IMR-90 (cell line): ENCODE data around the gene MRPL57. TPM values are rescaled to one million over a fixed set of nuclear protein-coding genes. Genes with fewer than 3 reads are reported as not detected.

Experiments used
- ATAC-seq: fragments of 200-7000 bp; cut with Tn5 transposase; 2 replicates; pipeline ENCODE4 v1.9.1; 2020; ENCODE audit warnings: low read depth, mild to moderate bottlenecking, moderate library complexity
- BruUV-seq: library from RNA; stranded (reverse); fragments of 400-500 nt; replicated peaks from 2 replicates; lab custom pipeline; 2021; lab: Mats Ljungman, UMichigan
- CTCF ChIA-PET: fragments of 300-600 bp; formaldehyde crosslinking; extraction: SDS; loops from one replicate; lab custom pipeline; 2021; ENCODE audit warnings: antibody characterized with exemption; lab: Yijun Ruan, JAX
- POLR2A ChIA-PET: fragments of 300-600 bp; sonication (Branson Sonifier 250); formaldehyde crosslinking; loops from one replicate; lab custom pipeline; 2022; ENCODE audit warnings: antibody characterized with exemption; ENCODE audit not compliant: unreplicated experiment; lab: Charles Lee
- DNase-seq: peaks from one replicate; pipeline ENCODE4 v3.0.0; 2013
- H2AFZ ChIP-seq: replicated peaks from 2 replicates; pipeline ENCODE3; 2013; ENCODE audit warnings: low read length, mild to moderate bottlenecking; ENCODE audit not compliant: poor library complexity
- H2AK5ac ChIP-seq: 2 replicates; pipeline ENCODE4 v1.6.1; 2013; ENCODE audit warnings: low read depth, low read length, inconsistent platforms
- H2AK9ac ChIP-seq: replicated peaks from 2 replicates; pipeline ENCODE3; 2013; ENCODE audit warnings: mild to moderate bottlenecking, low read depth, low read length, moderate library complexity; ENCODE audit not compliant: poor library complexity
- H2BK120ac ChIP-seq: 2 replicates; pipeline ENCODE4 v1.6.1; 2013; ENCODE audit warnings: low read depth, low read length, inconsistent platforms
- H2BK15ac ChIP-seq: 3 replicates; pipeline ENCODE4 v1.6.1; 2013; ENCODE audit warnings: low read depth, low read length, inconsistent platforms
- H2BK20ac ChIP-seq: 2 replicates; pipeline ENCODE4 v1.6.1; 2013; ENCODE audit warnings: low read depth, mild to moderate bottlenecking, inconsistent platforms, low read length, moderate library complexity
- H2BK5ac ChIP-seq: 2 replicates; pipeline ENCODE4 v1.6.1; 2013; ENCODE audit warnings: mild to moderate bottlenecking, low read depth, low read length, inconsistent platforms; ENCODE audit not compliant: poor library complexity, severe bottlenecking
- H3K14ac ChIP-seq: replicated peaks from 2 replicates; pipeline ENCODE4 v1.6.1; 2013; ENCODE audit warnings: low read depth, low read length, inconsistent platforms
- H3K18ac ChIP-seq: 2 replicates; pipeline ENCODE4 v1.6.1; 2013; ENCODE audit warnings: low read depth, low read length, control low read depth
- H3K23ac ChIP-seq: 2 replicates; pipeline ENCODE4 v1.6.1; 2013; ENCODE audit warnings: low read depth, low read length, inconsistent platforms
- H3K27ac ChIP-seq: 2 replicates; pipeline ENCODE4 v1.5.1; 2013; ENCODE audit warnings: mild to moderate bottlenecking, control low read depth, low read length; ENCODE audit not compliant: insufficient read depth
- H3K27me3 ChIP-seq: 2 replicates; pipeline ENCODE4 v1.6.1; 2013; ENCODE audit warnings: low read length; ENCODE audit not compliant: control insufficient read depth, insufficient read depth
- H3K36me3 ChIP-seq: 2 replicates; pipeline ENCODE4 v1.6.1; 2013; ENCODE audit warnings: low read length, mixed read lengths; ENCODE audit not compliant: control insufficient read depth, insufficient read depth
- H3K4ac ChIP-seq: 2 replicates; pipeline ENCODE4 v1.6.1; 2013; ENCODE audit warnings: low read depth, low read length, inconsistent platforms
- H3K4me1 ChIP-seq: 2 replicates; pipeline ENCODE4 v1.6.1; 2013; ENCODE audit warnings: low read length, mixed read lengths; ENCODE audit not compliant: control insufficient read depth, insufficient read depth
- H3K4me2 ChIP-seq: 2 replicates; pipeline ENCODE4 v1.6.1; 2013; ENCODE audit warnings: low read depth, mild to moderate bottlenecking, control low read depth, low read length, moderate library complexity
- H3K4me3 ChIP-seq: 2 replicates; pipeline ENCODE4 v1.5.1; 2013; ENCODE audit warnings: low read depth, mild to moderate bottlenecking, control low read depth, low read length, moderate library complexity; ENCODE audit not compliant: insufficient read depth
- H3K56ac ChIP-seq: 2 replicates; pipeline ENCODE4 v1.6.1; 2013; ENCODE audit warnings: low read length, inconsistent platforms; ENCODE audit not compliant: insufficient read depth; ENCODE audit errors: extremely low read depth
- H3K79me1 ChIP-seq, 2 experiments: 2 replicates each; pipeline ENCODE4 v1.6.1; 2013; ENCODE audit warnings: low read length in 2 of 2, inconsistent platforms in 1 of 2, low read depth in 1 of 2
- H3K9ac ChIP-seq: 2 replicates; pipeline ENCODE4 v1.6.1; 2013; ENCODE audit warnings: low read depth, low read length, control low read depth
- H3K9me1 ChIP-seq: 2 replicates; pipeline ENCODE4 v1.6.1; 2013; ENCODE audit warnings: low read length, inconsistent platforms; ENCODE audit not compliant: insufficient read depth
- H3K9me3 ChIP-seq: 2 replicates; pipeline ENCODE4 v1.6.1; 2013; ENCODE audit warnings: low read length; ENCODE audit not compliant: control insufficient read depth, insufficient read depth
- H4K20me1 ChIP-seq: 2 replicates; pipeline ENCODE4 v1.6.1; 2013; ENCODE audit warnings: low read length, inconsistent platforms; ENCODE audit not compliant: insufficient read depth
- H4K5ac ChIP-seq: 2 replicates; pipeline ENCODE4 v1.6.1; 2013; ENCODE audit warnings: mild to moderate bottlenecking, low read depth, low read length, control low read depth
- H4K8ac ChIP-seq, 2 experiments: 2 replicates each; pipeline ENCODE4 v1.6.1; 2013; ENCODE audit warnings: low read depth in 2 of 2, low read length in 2 of 2, control low read depth in 1 of 2, inconsistent platforms in 1 of 2
- H4K91ac ChIP-seq: 2 replicates; pipeline ENCODE4 v1.6.1; 2013; ENCODE audit warnings: low read depth, low read length, inconsistent platforms; ENCODE audit not compliant: insufficient read depth
- BHLHE40 ChIP-seq: fragments of 150-350 bp; IDR thresholded peaks from 2 replicates; pipeline ENCODE4 v1.6.1; 2016; ENCODE audit warnings: mild to moderate bottlenecking, low read depth, low read length
- CEBPB ChIP-seq: IDR thresholded peaks from 2 replicates; pipeline ENCODE4 v1.6.1; 2012; ENCODE audit warnings: low read depth, low read length, improper control_type of control experiment
- CHD1 ChIP-seq: IDR thresholded peaks from 2 replicates; pipeline ENCODE4 v1.6.1; 2012; ENCODE audit warnings: low read depth, low read length, improper control_type of control experiment
- CTCF ChIP-seq: conservative IDR thresholded peaks from 2 replicates; pipeline ENCODE4 v1.5.1; 2012; ENCODE audit warnings: mild to moderate bottlenecking, low read depth, low read length, improper control_type of control experiment
- ELK1 ChIP-seq: fragments of 150-350 bp; IDR thresholded peaks from 2 replicates; pipeline ENCODE4 v1.6.1; 2016; ENCODE audit warnings: low read depth, mild to moderate bottlenecking, low read length, moderate library complexity, borderline replicate concordance
- FOS ChIP-seq: fragments of 150-350 bp; IDR thresholded peaks from 2 replicates; pipeline ENCODE4 v1.6.1; 2016; ENCODE audit warnings: low read depth, low read length
- MAFK ChIP-seq: IDR thresholded peaks from 2 replicates; pipeline ENCODE4 v1.6.1; 2012; ENCODE audit warnings: low read depth, low read length, improper control_type of control experiment
- MAZ ChIP-seq: IDR thresholded peaks from 2 replicates; pipeline ENCODE4 v1.6.1; 2012; ENCODE audit warnings: low read depth, mild to moderate bottlenecking, low read length, improper control_type of control experiment, moderate library complexity, borderline replicate concordance
- MXI1 ChIP-seq: IDR thresholded peaks from 2 replicates; pipeline ENCODE4 v1.6.1; 2012; ENCODE audit warnings: low read depth, mild to moderate bottlenecking, low read length, moderate library complexity, borderline replicate concordance
- NFE2L2 ChIP-seq: fragments of 150-350 bp; IDR thresholded peaks from 2 replicates; pipeline ENCODE4 v1.6.1; 2016; ENCODE audit warnings: low read depth, mild to moderate bottlenecking, low read length
- POLR2A ChIP-seq: IDR thresholded peaks from 2 replicates; pipeline ENCODE4 v1.6.1; 2012; ENCODE audit warnings: mild to moderate bottlenecking, low read depth, low read length
- RAD21 ChIP-seq: IDR thresholded peaks from 2 replicates; pipeline ENCODE4 v1.6.1; 2012; ENCODE audit warnings: low read length, improper control_type of control experiment
- RCOR1 ChIP-seq: IDR thresholded peaks from 2 replicates; pipeline ENCODE4 v1.6.1; 2012; ENCODE audit warnings: mild to moderate bottlenecking, low read length, improper control_type of control experiment; ENCODE audit not compliant: insufficient replicate concordance
- RFX5 ChIP-seq: IDR thresholded peaks from 2 replicates; pipeline ENCODE4 v1.8.0; 2012; ENCODE audit warnings: low read depth, mild to moderate bottlenecking, low read length, moderate library complexity
- SMC3 ChIP-seq: fragments of 150-350 bp; IDR thresholded peaks from 2 replicates; pipeline ENCODE4 v1.6.1; 2016; ENCODE audit warnings: low read depth, mild to moderate bottlenecking, antibody characterized with exemption, low read length, moderate library complexity
- USF2 ChIP-seq: fragments of 150-350 bp; IDR thresholded peaks from 2 replicates; pipeline ENCODE4 v1.6.1; 2017; ENCODE audit warnings: mild to moderate bottlenecking, antibody characterized with exemption, low read length, low read depth
- WGBS, 2 experiments: methylation state at CpG; one replicate each; pipeline versions ENCODE4 v1.1.5 to v1.1.7; 2013; ENCODE audit warnings: missing lambda C conversion rate in 2 of 2; ENCODE audit not compliant: insufficient read length in 1 of 2; ENCODE audit errors: extremely low coverage in 2 of 2; 5-methylcytosine and 5-hydroxymethylcytosine counted together
- dilution Hi-C: fragments of 300-500 bp; cut with HindIII; formaldehyde crosslinking; loops from one replicate; pipeline ENCODE4 v1.14.3; 2018; ENCODE audit warnings: low sequenced_read_pairs; ENCODE audit not compliant: unreplicated experiment
- in situ Hi-C: fragments of 300-500 bp; cut with MboI; formaldehyde crosslinking; loops from 3 replicates; pipeline ENCODE4 v1.14.3; 2019; ENCODE audit warnings: low sequenced_read_pairs, inconsistent platforms, mixed read lengths
- intact Hi-C: fragments of 100-400 bp; cut with micrococcal nuclease; formaldehyde crosslinking; loops from 2 replicates; pipeline ENCODE4 v1.10.0; 2022
- polyA plus RNA-seq, 3 experiments: library from polyadenylated mRNA; depleted of rRNA; stranded (reverse); fragments of >200 nt; gene quantifications; 2 replicates each; pipeline ENCODE4 v1.2.3, GENCODE V29; 2012; ENCODE audit warnings: low replicate concordance in 1 of 3
- total RNA-seq: library from RNA; depleted of rRNA; stranded (reverse); fragments of >200 nt; gene quantifications from 2 replicates; pipeline ENCODE4 v1.2.3, GENCODE V29; 2012

MRPL57 gene
- total and polyA plus RNA-seq, 2 of the 4 experiments (the other 2 are of a cell fraction), result 7.0 to 8.0 TPM

GRCh38 chr13:21139374-21139773 is 37.1 kb upstream of the MRPL57 start:
- 0 out of 2 replicates have a peak overlapping the region, but pooled peaks have one; percentile 44 for H4K91ac ChIP-seq
- ChIA-PET CTCF (no interaction called here), POLR2A (no interaction called here)
- no peaks in the 10 kb centered on the region for H3K9me3 ChIP-seq
- no peaks in the 10 kb centered on the region; the same call in 1 of the 2 replicates for H3K9me1 ChIP-seq
- no peak overlapping the region for H2BK15ac ChIP-seq
- H3K9ac ChIP-seq, result no peak overlapping the region
- in situ Hi-C loops (no loop called here), dilution Hi-C loops (no loop called here), intact Hi-C loops (no loop called here)
- no peak overlapping the region; the same call in 1 of the 2 replicates for H2AK5ac ChIP-seq
- H3K56ac ChIP-seq, result no peak overlapping the region
- H4K5ac ChIP-seq, result peak overlapping the region; percentile 71; the same call in 1 of the 2 replicates
- H3K79me1 ChIP-seq, result peaks cover 7 to 31% of the 10 kb centered on the region in 2 experiments; a peak in 3 of 4 replicates
- H3K4me2 ChIP-seq, result no peak overlapping the region; the same call in 1 of the 2 replicates
- H2AK9ac ChIP-seq, result no peak overlapping the region
- H3K4me3 ChIP-seq, result no peak overlapping the region
- TF ChIP-seq USF2 (no peak), SMC3 (no peak), MAFK (no peak), MAZ (no peak), CEBPB (no peak), POLR2A (no peak), RCOR1 (no peak), ELK1 (no peak), RFX5 (no peak), MXI1 (no peak), BHLHE40 (no peak), FOS (no peak), CHD1 (no peak), RAD21 (no peak), CTCF (no peak), NFE2L2 (no peak)
- peak overlapping the region; percentile 84 to 94 for H4K8ac ChIP-seq
- H3K27me3 ChIP-seq, result no peaks in the 10 kb centered on the region
- peaks cover 6% of the 10 kb centered on the region for H3K36me3 ChIP-seq
- ATAC-seq, result no peak
- WGBS, 2 experiments, result 100% methylated on average over 3 of the region's 12 CpGs; no CpG with 5 or more reads in 1 of the 2 experiments
- no peak overlapping the region for H2BK20ac ChIP-seq
- no peak for DNase-seq
- BruUV-seq, result no TSS peak
- no peak overlapping the region for H3K23ac ChIP-seq
- peak overlapping the region; percentile 48; the same call in 1 of the 2 replicates for H3K4ac ChIP-seq
- H2BK5ac ChIP-seq, result peak overlapping the region; percentile 92
- no peak overlapping the region for H3K27ac ChIP-seq
- peaks cover 14% of the 10 kb centered on the region; the same call in 1 of the 2 replicates for H4K20me1 ChIP-seq
- no peak overlapping the region for H3K18ac ChIP-seq
- H3K4me1 ChIP-seq, result peaks cover 1% of the 10 kb centered on the region; the same call in 1 of the 2 replicates
- no peak overlapping the region for H2BK120ac ChIP-seq
- no peak overlapping the region for H3K14ac ChIP-seq
- H2AFZ ChIP-seq, result no peak overlapping the region
